ENCODE measurements around the gene RNFT2.
"Not testable (repeated sequence)": the region's sequence is repeated elsewhere in the genome, so short reads cannot be mapped to it uniquely, and the experiment has no call there.

RNFT2 gene

DNA sequence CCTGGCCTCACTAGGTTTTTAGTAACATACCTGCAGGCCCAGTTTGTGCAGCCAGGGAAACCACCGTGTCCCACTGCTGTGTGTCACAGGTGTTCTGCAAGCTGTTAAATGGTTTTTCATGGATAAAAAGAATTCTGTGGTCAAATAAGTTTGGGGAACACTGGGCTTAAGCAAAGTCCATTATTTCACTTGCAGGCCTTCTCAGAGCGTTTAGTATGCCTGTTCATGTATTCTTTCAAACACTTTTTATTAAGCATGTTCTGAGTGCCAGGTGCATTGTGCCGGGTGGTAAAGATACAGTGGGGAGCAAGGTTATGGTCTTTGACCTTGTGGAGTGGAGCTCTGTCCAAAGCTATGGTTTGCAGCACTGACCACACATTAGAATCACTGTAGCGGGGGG is 7.4 kb downstream of the RNFT2 start:
- DNase-seq (ENCODE audit: low spot score), result no peak

DNA sequence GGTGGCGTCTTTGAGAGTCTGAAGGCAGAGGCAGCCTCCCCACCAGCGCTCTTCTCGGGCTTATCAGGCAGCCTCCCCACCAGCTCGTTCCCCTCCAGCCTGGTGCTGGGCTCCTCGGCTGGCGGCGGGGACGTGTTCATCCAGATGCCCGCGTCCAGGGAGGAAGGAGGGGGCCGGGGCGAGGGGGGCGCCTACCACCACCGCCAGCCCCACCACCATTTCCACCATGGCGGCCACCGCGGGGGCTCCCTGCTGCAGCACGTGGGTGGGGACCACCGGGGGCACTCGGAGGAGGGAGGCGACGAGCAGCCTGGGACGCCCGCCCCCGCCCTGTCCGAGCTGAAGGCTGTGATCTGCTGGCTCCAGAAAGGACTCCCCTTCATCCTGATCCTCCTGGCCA is 11.8 kb downstream of the RNFT2 start:
- DNase-seq (ENCODE audit: low spot score), result no peak

DNA sequence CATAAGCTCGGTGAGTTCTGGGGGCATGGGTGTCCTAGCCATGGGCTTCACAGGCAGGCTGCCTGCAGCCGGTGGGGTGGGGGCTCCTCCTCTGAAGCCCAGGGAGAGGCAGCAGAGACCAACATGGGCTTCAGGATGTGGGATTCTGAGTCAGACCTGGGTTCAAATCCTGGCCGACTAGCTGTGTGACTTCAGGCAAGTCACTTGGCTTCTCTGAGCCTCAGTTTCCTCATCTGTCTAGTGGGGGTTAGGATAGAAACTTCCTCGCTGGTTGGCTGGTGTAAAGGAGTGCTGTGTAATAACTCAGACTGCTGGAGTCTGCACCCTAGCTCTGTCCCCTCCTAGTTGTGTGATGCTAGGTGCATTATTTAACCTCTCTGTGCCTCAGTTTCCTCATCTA is 12.2 kb downstream of the RNFT2 start:
- no peak for DNase-seq (ENCODE audit: low spot score)

DNA sequence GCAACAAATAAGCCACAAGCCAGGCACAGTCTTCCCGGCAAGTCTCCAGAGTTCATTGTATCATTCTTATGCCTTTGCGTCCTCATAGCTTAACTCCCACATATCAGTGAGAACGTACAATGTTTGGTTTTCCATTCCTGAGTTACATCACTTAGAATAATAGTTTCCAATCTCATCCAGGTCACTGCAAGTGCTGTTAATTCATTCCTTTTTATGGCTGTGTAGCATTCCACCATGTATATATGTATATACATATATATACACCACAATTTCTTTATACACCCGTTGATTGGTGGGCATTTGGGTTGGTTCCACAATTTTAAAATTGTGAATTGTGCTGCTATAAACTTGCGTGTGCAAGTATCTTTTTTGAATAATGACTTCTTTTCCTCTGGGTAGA is 16.0 kb downstream of the RNFT2 start:
- DNase-seq (ENCODE audit: low spot score), result not testable (repeated sequence)

DNA sequence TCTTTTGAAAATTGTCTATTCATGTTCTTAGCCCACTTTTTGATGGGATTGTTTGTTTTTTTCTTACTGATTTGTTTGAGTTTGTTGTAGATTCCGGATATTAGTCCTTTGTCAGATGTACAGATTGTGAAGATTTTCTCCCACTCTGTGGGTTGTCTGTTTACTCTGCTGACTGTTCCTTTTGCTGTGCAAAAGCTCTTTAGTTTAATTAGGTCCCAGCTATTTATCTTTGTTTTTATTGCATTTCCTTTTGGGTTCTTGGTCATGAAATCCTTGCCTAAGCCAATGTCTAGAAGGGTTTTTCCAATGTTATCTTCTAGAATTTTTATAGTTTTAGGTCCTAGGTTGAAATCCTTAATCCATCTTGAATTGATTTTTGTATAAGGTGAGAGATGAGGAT is 16.7 kb downstream of the RNFT2 start:
- not testable (repeated sequence) for DNase-seq (ENCODE audit: low spot score)

DNA sequence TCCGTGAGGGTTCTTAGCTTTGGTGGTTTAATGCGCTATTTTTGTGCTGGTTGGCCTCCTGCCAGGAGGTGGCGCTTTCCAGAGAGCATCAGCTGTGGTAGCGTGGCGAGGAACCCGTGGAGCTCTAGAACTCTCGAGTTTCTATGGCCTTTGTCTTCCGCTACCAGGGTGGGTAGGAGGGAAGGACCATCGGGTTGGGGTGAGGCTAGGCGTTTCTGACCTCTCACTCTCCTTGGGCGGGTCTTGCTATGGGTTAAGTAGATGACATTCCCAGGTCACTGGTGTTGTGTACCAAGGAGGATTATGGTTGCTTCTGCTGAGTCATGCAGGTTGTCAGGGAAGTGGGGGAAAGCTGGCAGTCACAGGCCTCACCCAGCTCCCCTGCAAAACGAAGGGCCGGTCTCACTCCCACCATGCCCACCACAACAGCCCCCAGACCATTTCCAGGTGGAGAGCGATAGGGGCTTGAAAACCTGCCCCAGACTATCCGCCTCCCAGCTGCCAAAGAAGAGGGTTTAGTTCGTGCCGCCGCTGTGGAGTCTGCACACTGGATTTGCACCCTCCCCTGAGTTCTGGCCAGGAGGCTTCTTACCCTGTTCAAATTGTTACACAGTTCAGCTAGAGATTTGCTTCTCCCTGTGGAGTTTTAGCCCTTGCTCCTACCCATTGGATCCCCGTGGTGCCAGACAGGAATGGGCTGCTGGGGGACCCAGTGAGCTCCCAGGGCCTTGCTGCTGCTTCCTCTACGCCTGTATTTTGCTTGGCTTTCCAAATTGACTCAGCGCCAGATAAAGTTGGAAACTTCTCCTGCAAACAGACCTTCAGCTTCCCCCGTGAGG is 21.9 kb downstream of the RNFT2 start:
- no peak for DNase-seq (ENCODE audit: low spot score)

DNA sequence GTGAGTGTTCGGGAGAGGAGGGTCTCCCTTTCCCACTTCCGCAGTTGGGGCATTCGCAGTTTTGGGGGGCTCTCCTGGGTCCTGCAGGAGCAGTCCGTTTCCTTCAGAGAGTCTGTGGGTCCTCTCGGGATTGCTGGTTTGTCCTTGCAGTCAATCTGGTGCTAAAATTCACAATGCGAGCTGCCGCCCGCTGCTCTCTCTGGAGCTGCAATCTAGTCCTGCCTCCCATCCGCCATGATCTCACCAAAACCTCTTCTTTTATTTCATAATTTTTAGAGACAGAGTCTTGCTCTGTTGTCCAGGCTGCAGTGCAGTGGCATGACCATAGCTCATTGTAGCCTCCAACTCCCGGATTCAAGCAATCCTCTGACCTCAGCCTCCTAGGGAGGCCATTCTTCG is 22.5 kb downstream of the RNFT2 start:
- DNase-seq (ENCODE audit: low spot score), result no peak

DNA sequence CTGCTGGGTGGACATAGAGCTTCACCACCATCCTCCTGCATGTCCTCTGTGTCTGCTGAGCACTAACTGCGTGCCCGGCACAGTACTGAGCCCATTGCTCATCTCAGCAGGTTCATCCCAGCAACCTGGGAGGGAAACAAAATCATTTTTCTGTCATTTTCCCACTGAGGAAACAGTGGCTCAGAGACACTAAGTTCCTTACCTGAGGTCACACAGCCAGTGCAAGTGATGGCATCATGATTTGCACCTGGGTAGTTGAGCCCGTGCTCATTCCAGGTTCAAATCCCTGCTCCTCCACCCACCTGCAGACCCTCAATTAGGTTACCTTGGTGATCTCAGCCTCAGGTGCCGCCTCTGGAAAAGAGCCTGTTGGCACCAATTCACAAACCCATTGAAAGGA is 23.4 kb downstream of the RNFT2 start:
- no peak for DNase-seq (ENCODE audit: low spot score)

DNA sequence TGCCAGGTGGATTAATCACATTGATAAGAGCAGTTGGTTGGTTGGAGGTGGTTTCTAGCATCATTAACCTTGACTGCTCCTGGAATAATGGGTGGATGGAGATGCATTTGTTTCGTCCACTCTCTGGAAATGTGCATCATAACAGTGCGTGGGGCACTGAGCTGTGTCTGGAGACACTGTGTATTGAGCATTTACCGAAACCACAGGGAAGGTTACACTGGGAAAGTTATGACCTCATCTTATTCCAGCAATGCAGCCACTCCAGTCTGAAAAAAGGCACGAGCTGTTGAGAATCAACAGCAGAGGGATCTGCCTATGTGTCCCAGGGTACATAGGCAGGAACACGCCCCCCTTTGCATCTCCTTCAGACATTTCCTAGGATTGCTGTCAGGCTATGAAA is 27.2 kb downstream of the RNFT2 start:
- DNase-seq (ENCODE audit: low spot score), result no peak

DNA sequence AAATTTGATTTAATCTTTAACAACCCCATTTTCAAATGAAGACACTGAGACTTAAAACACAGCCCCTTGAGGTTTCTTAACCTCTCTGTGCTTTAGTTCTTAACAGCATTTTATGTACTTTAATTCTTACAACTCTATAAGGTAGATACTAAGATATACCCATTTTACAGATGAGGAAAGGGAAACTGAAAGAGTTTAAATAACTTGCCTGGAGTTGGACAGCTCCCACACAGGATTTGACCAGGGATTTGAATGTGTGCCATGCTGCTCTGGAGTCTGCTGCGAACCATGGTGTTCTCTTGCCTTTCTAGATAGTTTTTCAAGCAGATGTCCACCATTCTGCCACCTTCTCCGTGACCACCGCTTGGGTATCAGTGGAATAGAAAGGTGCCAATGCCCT is 28.2 kb downstream of the RNFT2 start:
- no peak for DNase-seq (ENCODE audit: low spot score)

DNA sequence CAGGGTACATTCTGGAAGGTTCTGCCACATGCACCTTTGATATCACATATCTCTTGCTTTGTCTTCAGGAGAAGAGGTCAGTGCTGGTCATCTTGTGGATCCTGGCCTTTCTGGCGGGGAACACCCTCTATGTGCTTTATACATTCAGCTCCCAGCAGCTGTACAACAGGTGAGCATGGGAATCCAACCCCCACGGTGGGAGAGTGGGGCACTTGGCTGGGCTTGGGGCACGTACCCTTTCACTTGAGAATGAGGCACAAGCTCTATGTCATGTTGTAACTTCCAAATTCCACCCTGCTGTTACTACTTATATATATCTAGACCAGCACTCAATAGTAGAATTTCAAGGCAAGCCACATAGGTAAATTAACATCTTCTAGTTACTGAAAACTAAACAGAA is 28.6 kb downstream of the RNFT2 start:
- DNase-seq (ENCODE audit: low spot score), result no peak

DNA sequence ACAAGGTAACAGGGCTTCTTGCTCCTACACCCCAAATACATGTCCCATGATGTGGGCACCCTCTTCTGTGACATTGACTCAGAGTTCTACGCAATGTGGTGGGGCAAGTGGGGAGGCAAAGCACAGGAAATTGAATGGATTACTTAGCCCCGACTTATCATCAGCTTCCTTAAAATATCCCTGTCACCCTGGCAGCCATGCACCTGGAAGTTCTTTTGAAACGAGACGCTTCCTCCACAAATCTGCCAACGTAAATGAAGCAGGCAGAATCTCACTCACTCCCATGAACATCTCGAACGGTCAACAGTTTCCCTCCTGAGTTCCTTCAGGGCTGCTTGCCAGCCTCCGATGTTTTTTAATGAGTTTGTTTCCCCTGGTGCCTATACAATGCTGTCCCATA is 33.5 kb downstream of the RNFT2 start:
- no peak for DNase-seq (ENCODE audit: low spot score)

DNA sequence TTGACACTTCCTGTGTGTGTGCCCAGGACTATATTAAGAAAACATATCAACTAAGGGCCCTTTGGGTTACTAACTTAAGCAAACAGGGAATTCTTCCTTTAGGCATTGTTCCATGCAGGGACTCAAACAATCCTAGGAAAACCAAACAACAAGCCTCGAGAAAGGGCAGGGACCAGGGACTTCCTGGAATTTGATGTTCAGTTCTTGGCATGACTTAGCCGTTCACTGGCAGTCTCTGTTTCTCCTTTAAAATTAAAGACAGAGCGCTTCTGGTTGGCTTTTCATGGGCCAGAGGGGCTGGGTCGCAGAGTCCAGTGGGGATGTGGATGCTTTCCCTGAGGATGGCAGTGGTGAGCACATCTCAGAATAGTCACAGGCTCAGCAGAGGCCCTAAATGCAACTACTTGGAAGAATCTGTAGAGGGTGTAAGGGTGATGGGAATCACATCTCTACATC is 35.2 kb downstream of the RNFT2 start:
- DNase-seq (ENCODE audit: low spot score), result peak; percentile 46

DNA sequence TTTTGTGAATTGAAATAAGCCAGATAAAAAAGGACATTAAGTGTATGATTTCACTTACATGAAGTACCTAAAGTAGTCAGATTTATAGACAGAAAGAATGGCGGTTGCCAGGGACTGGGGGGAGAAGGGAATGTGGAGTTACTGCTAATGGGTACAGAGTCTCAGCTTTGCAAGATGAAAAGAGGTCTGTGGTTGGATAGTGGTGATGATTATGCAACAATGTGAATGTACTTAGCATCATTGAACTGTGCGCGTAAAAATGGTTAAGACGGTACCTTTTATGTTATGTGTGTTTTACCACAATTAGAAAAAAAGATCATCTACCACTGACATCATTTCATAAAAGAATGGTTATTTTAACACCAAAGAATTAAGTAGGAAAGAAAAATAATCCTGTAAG is 35.9 kb downstream of the RNFT2 start:
- DNase-seq (ENCODE audit: low spot score), result no peak

DNA sequence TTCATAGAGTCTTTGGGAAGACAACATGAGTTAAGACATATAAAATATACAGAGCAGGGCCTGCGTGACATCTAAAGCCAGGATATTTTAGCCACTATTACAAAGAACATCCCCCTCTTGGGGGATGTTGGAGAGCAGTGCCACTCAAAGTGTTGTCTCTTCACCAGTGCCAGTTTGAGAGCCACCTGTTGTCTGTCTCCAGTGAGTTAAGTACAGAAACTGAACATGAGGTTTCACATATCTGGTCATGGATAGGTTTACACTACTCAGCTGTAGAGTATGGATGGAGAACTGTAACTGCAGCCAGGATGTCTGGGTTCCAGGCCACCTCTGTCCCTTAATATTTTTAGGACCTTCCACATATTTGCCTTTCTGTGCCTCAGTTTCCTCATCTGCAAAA is 39.1 kb downstream of the RNFT2 start:
- DNase-seq (ENCODE audit: low spot score), result no peak

DNA sequence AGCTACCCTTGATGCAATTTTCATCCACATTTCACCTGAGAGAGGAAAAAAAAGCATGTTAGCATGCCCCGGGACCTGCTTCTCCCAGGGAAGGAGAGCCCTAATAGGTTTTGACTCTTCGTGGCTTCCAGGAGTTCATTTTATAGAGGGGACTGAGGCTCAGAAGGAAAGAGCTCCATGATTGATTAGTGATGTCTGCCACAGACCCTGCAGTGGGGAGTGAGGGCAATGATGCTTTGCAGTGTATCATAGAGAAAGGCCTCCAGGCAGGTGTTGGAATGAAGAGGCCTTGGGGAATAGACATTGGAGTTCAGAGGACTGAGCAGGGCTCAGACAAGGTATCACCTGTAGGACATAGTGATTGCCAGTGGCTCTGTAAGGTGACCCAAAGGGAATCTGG is 41.5 kb downstream of the RNFT2 start:
- no peak for DNase-seq (ENCODE audit: low spot score)

DNA sequence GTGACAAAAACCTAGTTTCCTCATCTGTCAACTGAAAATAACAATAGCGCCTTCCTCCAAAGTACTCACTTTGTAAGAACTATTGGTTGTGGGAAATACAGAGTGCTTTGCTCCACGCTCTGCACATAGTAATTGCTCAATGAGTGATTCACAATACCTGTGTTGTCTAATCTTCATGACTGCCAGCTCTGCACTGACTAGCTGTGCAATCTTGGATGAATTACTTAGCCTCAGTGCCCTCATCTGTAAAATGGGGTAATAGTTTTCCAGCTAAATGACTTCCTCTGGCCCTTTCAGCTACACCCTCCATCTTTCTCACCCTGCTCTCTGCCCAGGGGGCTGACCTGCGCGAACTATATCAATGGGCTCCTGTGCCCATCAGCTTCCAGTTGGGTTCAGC is 42.8 kb downstream of the RNFT2 start:
- no peak for DNase-seq (ENCODE audit: low spot score)

DNA sequence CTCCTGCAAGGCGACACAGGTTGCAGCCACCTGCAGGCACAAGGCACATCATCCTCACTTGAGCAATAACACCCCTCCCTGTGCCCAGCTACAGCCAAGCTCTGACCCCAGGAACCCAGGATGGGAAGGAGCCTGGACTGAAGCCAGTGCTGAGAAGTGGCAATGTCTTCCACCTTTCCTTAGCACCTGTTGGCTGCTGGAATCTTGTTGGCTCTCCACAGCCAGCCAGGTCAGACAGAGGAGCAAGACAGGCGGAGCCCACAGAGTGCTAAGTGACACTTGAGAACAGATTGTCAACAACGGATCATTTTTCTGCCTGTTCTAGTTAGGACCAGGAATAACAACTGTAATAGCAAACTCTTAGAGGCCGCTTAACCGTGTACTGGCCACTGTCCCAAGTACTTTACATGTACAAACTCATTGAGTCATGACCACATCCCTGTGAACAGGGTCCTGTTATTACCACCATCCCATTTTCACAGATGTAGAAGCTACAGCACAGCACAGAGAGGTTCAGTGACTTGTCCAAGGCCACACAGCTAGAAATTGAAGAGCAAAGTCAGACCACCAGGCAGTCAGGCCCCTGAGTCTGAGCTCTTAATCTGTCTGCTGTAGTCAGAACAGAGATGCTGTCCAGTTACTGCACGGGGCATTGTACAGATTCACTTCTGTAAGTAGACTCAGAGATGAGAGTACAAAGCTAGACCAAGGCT is 45.6 kb downstream of the RNFT2 start:
- DNase-seq (ENCODE audit: low spot score), result no peak

DNA sequence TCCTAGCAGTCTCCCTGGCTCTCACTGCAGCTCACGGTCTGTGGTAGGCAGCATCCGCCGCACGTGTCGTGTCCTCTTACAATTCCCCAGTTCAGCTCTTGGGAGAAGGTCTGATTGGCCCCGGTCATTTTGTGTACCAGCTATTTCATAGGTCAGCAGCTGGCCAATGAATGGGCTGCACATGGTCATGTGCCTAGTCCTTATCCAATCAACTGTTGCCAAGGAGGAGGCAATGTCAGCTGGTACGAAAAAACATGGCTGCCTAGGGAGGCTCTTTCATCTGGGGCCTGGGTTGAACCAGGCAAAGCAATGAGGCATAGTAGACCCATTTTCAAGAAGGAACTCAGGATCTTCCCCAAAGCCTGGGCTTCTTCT is 46.1 kb downstream of the RNFT2 start:
- peak; percentile 28 for DNase-seq (ENCODE audit: low spot score)

DNA sequence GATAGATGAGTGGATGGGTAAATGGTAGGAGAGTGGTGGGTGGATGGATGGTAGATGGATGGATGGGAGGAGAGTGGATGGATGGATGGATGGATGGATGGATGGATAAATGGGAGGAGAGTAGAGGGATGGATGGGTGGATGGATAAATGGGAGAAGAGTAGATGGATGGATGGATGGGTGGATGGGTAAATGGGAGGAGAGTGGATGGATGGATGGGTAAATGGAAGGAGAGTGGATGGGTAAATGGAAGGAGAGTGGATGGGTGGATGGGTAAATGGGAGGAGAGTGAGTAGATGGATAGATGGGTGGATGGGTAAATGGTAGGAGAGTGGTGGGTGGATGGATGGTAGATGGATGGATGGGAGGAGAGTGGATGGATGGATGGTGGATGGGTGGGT is 51.4 kb downstream of the RNFT2 start:
- DNase-seq (ENCODE audit: low spot score), result not testable (repeated sequence)

DNA sequence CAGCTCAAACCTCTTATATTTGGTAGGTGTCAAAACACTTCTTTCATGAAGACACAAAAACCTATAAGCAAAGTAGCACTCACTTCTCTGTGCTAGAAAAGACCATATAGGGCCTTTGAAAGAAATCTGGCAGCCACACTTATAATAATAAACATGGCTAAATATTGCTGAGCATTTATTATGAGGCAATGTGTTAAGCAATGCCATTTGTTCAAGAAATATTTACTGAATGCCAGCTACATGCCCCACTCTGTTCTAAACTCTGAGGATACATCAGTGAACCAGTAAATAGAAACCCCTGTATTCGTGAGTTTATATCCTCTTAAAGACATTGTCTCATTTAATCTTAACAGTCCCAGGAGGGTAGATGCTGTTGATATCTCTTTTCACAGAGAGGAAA is 52.0 kb downstream of the RNFT2 start:
- DNase-seq (ENCODE audit: low spot score), result no peak

DNA sequence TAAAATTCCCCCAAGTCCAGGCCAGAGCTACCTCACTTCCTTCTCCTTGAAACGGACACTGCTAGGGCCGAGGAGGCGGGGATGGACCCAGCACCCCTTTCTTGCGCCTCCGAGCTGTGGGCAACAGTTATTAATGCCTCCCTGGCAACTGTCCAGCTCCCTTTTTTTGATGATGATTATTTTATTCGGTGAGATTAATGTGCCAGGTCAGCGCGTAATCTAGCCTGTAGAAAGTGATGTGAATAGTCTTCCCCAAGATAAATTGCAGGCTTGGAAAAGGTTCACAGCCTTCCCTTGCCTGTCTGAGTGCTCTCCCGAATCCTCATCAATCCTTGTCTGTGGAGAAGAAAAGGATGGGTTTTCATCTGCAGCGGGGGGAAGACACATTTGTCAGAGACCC is 54.3 kb downstream of the RNFT2 start:
- DNase-seq (ENCODE audit: low spot score), result no peak

DNA sequence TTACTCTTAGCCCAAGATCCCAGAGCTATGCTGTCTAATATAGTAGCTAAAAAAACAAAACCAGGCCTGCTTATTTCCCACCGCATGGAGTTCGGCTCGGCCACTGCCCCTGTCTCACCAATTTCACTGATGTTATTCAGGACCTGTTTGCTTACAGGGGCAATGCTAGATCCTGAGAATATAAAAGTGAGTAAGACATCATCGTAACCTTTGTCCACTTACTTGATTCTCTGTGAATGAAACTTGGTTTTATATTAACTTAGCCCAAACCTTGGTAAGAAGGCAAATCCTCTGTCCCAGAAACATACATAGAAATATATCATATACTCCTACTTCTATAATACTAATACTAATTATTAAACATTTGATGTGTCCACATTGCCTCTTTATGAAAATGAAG is 56.6 kb downstream of the RNFT2 start:
- DNase-seq (ENCODE audit: low spot score), result no peak

DNA sequence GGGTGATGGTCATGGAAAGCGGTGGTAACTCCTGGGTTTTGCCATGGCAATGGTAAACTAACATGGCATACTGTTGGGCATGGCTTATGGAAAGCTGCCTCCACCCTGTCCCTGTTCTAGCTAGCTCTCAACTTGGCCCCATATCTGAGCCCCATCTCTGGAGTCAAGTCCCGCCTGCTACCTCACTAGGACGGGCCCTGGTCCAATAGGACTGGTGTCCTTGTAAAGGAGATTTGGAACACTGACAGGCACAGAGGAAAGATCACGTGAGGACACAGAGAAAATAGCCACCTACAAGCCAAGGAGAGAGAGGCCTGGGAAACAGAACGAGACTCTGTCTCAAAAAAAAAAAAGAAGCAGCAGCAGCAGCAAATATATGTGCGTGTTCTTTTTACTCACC is 59.8 kb downstream of the RNFT2 start:
- no peak for DNase-seq (ENCODE audit: low spot score)
